GM12878 (cell line): Measurements from ENCODE around the gene INPP5D. TPM values are rescaled to one million over a fixed set of nuclear protein-coding genes. Genes with fewer than 3 reads are reported as not detected.

Experiments used
- ATF7 ChIP-seq: fragments of 450-650 bp; IDR thresholded peaks from 2 replicates; pipeline ENCODE4 v1.6.1; 2016; ENCODE audit warnings: low read depth, mild to moderate bottlenecking
- CBFB ChIP-seq: IDR thresholded peaks from 2 replicates; pipeline ENCODE4 v1.6.1; 2016; ENCODE audit warnings: antibody characterized with exemption, low read depth
- CHD4 ChIP-seq: fragments of 200-600 bp; sonication (generic); IDR thresholded peaks from 2 replicates; pipeline ENCODE4 v1.6.1; 2016; ENCODE audit warnings: mild to moderate bottlenecking
- EED ChIP-seq: sonication (generic); IDR thresholded peaks from 2 replicates; pipeline ENCODE4 v1.6.1; 2016; ENCODE audit warnings: antibody characterized with exemption, low read depth
- RFX5 ChIP-seq: IDR thresholded peaks from 2 replicates; pipeline ENCODE4 v1.6.1; 2011; ENCODE audit warnings: low read depth, low read length, improper control_type of control experiment
- STAT1 ChIP-seq: fragments of 450-650 bp; conservative IDR thresholded peaks from 2 replicates; pipeline ENCODE4 v1.6.1; 2014; ENCODE audit warnings: antibody characterized with exemption, mild to moderate bottlenecking
- polyA plus RNA-seq, 11 experiments: library from polyadenylated mRNA; depleted of rRNA in 4 of 11; unstranded in 6 of 11; stranded (reverse) in 5 of 11; fragments of >200 nt; fragmentation: Nextera tagmentation in 4 of 11; fragmentation: Illumina TruSeq in 1 of 11; extraction: Ambion mirVana in 4 of 11; extraction: Trizol in 1 of 11; gene quantifications; 1 replicate in 1 of 11; 2 replicates in 10 of 11; pipeline versions ENCODE4 v1.2.1 to v1.2.3, GENCODE V29; 2011 to 2016; ENCODE audit warnings: inconsistent platforms in 2 of 11, missing spikeins in 2 of 11, low read depth in 1 of 11
- total RNA-seq, 4 experiments: library from RNA; depleted of rRNA in 3 of 4; stranded (reverse); fragments of >200 nt in 3 of 4; fragmentation: Illumina TruSeq in 1 of 4; extraction: Trizol in 1 of 4; gene quantifications; 2 replicates each; pipeline versions ENCODE4 v1.2.1 to v1.2.3, GENCODE V29; 2013 to 2021
- TF ChIP-seq, protein P1 (sequence below): fragments of 450-650 bp; formaldehyde crosslinking; IDR thresholded peaks from 2 replicates; pipeline ENCODE4 v1.4.0; 2022; ENCODE audit warnings: mild to moderate bottlenecking, moderate library complexity
- TF ChIP-seq, protein P2 (sequence below): fragments of 450-650 bp; IDR thresholded peaks from 2 replicates; pipeline ENCODE4 v1.6.1; 2017; ENCODE audit warnings: antibody characterized with exemption, mild to moderate bottlenecking, moderate library complexity

Gene INPP5D
- total and polyA plus RNA-seq, 10 of the 15 experiments (the other 5 are each of a cell fraction or from before 2014, with no cell fraction given) = 11.8 to 139 (median 88.8) TPM

DNA sequence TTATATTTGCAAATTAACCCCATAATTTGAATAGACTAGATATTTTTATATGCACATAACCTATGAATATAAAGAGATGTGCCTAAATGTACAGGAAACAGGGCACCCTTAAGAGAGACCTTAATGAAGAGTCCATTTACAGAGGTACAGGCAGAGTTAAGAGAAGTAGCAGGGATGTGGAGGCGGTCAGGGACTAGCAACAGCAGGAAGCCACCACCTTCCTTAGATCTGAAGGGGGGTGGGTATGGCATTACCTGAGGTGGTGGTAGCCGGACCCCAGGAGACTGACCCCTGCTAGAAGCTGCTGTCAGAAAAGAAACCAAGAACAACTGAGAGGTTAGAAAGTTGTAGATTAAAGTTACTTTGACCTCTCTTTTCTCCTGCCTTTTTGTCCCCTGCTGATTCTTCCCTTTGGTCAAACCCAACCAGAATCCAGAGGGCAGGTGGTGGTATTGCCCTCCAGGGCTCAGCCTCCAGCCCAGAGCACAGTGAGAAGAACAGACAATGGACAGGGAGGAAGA, 166.4 kb downstream of the INPP5D start (continued):
- TF ChIP-seq, protein P1, sequence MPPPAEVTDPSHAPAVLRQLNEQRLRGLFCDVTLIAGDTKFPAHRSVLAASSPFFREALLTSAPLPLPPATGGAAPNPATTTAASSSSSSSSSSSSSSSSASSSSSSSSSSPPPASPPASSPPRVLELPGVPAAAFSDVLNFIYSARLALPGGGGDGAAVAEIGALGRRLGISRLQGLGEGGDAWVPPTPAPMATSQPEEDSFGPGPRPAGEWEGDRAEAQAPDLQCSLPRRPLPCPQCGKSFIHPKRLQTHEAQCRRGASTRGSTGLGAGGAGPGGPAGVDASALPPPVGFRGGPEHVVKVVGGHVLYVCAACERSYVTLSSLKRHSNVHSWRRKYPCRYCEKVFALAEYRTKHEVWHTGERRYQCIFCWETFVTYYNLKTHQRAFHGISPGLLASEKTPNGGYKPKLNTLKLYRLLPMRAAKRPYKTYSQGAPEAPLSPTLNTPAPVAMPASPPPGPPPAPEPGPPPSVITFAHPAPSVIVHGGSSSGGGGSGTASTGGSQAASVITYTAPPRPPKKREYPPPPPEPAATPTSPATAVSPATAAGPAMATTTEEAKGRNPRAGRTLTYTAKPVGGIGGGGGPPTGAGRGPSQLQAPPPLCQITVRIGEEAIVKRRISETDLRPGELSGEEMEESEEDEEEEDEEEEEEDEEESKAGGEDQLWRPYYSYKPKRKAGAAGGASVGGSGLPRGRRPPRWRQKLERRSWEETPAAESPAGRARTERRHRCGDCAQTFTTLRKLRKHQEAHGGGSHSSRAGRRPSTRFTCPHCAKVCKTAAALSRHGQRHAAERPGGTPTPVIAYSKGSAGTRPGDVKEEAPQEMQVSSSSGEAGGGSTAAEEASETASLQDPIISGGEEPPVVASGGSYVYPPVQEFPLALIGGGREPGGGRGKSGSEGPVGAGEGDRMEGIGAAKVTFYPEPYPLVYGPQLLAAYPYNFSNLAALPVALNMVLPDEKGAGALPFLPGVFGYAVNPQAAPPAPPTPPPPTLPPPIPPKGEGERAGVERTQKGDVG (CRISPR knock-in tag) = no peak
- TF ChIP-seq RFX5 (no peak), ATF7 (peak; percentile 45; the same call in 1 of the 2 replicates), CBFB (no peak), CHD4 (no peak), EED (no peak), STAT1 (no peak)
- TF ChIP-seq, protein P2, sequence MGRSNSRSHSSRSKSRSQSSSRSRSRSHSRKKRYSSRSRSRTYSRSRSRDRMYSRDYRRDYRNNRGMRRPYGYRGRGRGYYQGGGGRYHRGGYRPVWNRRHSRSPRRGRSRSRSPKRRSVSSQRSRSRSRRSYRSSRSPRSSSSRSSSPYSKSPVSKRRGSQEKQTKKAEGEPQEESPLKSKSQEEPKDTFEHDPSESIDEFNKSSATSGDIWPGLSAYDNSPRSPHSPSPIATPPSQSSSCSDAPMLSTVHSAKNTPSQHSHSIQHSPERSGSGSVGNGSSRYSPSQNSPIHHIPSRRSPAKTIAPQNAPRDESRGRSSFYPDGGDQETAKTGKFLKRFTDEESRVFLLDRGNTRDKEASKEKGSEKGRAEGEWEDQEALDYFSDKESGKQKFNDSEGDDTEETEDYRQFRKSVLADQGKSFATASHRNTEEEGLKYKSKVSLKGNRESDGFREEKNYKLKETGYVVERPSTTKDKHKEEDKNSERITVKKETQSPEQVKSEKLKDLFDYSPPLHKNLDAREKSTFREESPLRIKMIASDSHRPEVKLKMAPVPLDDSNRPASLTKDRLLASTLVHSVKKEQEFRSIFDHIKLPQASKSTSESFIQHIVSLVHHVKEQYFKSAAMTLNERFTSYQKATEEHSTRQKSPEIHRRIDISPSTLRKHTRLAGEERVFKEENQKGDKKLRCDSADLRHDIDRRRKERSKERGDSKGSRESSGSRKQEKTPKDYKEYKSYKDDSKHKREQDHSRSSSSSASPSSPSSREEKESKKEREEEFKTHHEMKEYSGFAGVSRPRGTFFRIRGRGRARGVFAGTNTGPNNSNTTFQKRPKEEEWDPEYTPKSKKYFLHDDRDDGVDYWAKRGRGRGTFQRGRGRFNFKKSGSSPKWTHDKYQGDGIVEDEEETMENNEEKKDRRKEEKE = 0 out of 2 replicates have a peak, but pooled peaks have one; percentile 37
- TF ChIP-seq, all 136 proteins: peak for 3
